Skeletal muscle tissue (tissue), 4 donors: Measurements from ENCODE around the gene PPP1CA. TPM values are rescaled to one million over a fixed set of nuclear protein-coding genes. Genes with fewer than 3 reads are reported as not detected.
A peak's percentile ranks its signal among the peaks of the same experiment; 100 is the strongest.

Experiments
- H3K27ac ChIP-seq: one replicate; pipeline ENCODE4 v1.7.0; 2013; ENCODE audit warnings: mild to moderate bottlenecking, low read depth, low read length, inconsistent platforms
- H3K27me3 ChIP-seq, 3 donors: one replicate each; pipeline ENCODE4 v1.7.0; 2013; ENCODE audit warnings: low read length in 3 of 3; ENCODE audit not compliant: control insufficient read depth in 3 of 3, insufficient read depth in 3 of 3
- H3K36me3 ChIP-seq, 3 donors: one replicate each; pipeline ENCODE4 v1.7.0; 2013; ENCODE audit warnings: low read length in 3 of 3; ENCODE audit not compliant: control insufficient read depth in 3 of 3, insufficient read depth in 3 of 3
- H3K4me1 ChIP-seq, 3 donors: one replicate each; pipeline ENCODE4 v1.7.0; 2013; ENCODE audit warnings: low read length in 3 of 3, mild to moderate bottlenecking in 3 of 3; ENCODE audit not compliant: control insufficient read depth in 3 of 3, insufficient read depth in 3 of 3
- H3K4me3 ChIP-seq, 3 donors: one replicate each; pipeline ENCODE4 v1.7.0; 2013; ENCODE audit warnings: low read length in 3 of 3
- H3K9ac ChIP-seq, 3 donors: one replicate each; pipeline ENCODE4 v1.7.0; 2013; ENCODE audit warnings: low read length in 3 of 3, mild to moderate bottlenecking in 3 of 3, moderate library complexity in 2 of 3, low read depth in 1 of 3
- H3K9me3 ChIP-seq, 3 donors: one replicate each; pipeline ENCODE4 v1.7.0; 2013; ENCODE audit warnings: low read length in 3 of 3; ENCODE audit not compliant: control insufficient read depth in 3 of 3
- total RNA-seq: library from RNA; depleted of rRNA; stranded (reverse); fragments of >200 nt; gene quantifications from one replicate; pipeline ENCODE4 v1.2.3, GENCODE V29; 2014
- donor health status: Osteomylitis.

Gene PPP1CA
- total RNA-seq, 1 donor from 2014 or later = 163 TPM

DNA sequence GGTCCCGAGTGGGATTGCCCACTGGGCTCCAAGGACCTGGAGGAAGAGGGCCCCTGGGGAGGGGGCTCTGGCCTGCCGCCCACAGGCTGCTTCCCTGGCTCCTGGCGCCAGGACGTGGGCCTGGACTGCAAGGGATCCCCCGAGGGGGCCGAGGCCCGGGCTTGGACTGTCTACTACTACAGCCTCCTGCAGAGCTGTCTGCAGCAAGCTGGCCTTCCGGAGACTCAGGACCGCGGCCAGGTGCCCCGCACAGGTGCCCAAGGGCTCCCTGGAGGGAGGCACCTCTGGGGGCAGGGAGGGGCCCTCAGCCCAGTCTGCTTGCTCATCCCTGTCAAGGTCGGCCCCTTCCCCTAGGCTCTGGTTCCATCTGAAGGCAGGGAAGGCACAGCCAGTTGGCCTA, 15.8 kb upstream of the PPP1CA start:
- Histone ChIP-seq H3K4me3 (peak overlapping the region; percentile 58 to 73 (median 71)), H3K27me3 (peaks cover 0 to 10% (median 4%) of the 10 kb centered on the region in 3 donors), H3K36me3 (peaks cover 0 to under 1% (median 0%) of the 10 kb centered on the region in 3 donors), H3K4me1 (peaks cover 52 to 54% (median 54%) of the 10 kb centered on the region in 3 donors), H3K27ac (peak overlapping the region; percentile 91), H3K9me3 (no peaks in the 10 kb centered on the region), H3K9ac (peak overlapping the region; percentile 67 to 94 (median 82))

GRCh38 chr11:67416416-67417335, 15.0 kb upstream of the PPP1CA start:
- H3K9ac ChIP-seq = peak overlapping the region; percentile 67 to 94 (median 82)
- H3K36me3 ChIP-seq = no peaks in the 10 kb centered on the region
- peaks cover 52 to 54% (median 54%) of the 10 kb centered on the region in 3 donors for H3K4me1 ChIP-seq
- peak overlapping the region; percentile 71 to 77 (median 73) for H3K4me3 ChIP-seq
- peak overlapping the region; percentile 91 for H3K27ac ChIP-seq
- H3K27me3 ChIP-seq = peaks cover 4 to 16% (median 11%) of the 10 kb centered on the region in 3 donors
- H3K9me3 ChIP-seq = no peaks in the 10 kb centered on the region

DNA sequence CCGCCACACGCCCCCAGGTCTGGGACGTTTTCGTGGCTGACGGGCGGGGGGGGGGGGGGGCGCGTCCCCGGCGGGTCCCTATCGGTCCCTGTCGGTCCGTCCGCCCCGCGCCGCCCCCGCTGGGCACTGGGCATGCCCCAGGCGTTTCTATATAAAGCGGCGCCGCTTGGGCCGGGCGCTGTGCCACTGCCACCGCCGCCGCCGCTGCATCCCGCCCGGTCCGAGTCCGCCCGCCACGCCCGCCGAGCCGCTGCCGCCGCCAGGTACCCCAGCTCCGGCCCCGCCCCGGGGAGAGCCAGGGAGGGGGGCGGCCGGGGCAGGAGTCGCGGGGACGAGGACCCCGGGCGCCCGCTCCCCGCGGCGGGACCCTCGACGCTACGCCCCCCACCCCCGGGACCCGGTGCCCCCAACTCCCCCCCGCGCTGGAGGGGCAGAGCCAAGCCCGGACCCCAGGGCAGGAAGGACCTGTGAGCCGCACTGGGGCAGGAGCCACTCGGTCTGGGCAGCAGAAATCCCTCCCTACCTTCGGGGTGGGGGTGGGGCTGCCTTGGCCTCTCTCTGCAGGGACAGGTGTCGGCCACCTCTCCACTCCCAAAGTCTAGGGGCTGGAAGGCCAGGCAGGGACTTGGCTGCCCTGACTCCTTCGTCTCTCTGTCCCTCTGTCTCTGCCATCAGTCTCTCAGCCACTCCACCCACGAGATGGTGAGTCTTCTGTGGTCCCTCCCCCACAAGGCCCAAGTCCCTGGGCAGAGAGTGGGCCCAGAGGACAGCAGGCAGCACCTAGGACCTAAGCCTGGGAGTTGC, 14.0 kb upstream of the PPP1CA start, which contains the start of gene CARNS1:
Gene CARNS1, plus strand, starts transcription at position 178 of the 804 bp plus-strand sequence. Its CDS starts 522 bp downstream, at position 700.
- H3K4me3 ChIP-seq = peak within 1 kb of the TSS; percentile 71 to 77 (median 73)
- H3K27ac ChIP-seq = peak within 1 kb of the TSS; percentile 91
- H3K27me3 ChIP-seq = peaks cover 10 to 26% (median 20%) of the 10 kb centered on the region in 3 donors
- no peaks in the 10 kb centered on the region for H3K9me3 ChIP-seq
- no peaks in the 10 kb centered on the region for H3K36me3 ChIP-seq
- H3K9ac ChIP-seq = peak within 1 kb of the TSS; percentile 67 to 94 (median 82)
- H3K4me1 ChIP-seq = peaks cover 52 to 54% (median 52%) of the 10 kb centered on the region in 3 donors

- Histone ChIP-seq H3K9me3 (no peaks in the 10 kb centered on the region), H3K27ac (no peak overlapping the region), H3K36me3 (no peaks in the 10 kb centered on the region), H3K9ac (peak overlapping the region in 1 of 3 donors; percentile 3), H3K27me3 (peaks cover 33 to 44% (median 43%) of the 10 kb centered on the region in 3 donors), H3K4me1 (peaks cover 32 to 48% (median 39%) of the 10 kb centered on the region in 3 donors), H3K4me3 (no peak overlapping the region)
Observed at GRCh38 chr11:67413266-67413849, 11.7 kb upstream of the PPP1CA start.

DNA sequence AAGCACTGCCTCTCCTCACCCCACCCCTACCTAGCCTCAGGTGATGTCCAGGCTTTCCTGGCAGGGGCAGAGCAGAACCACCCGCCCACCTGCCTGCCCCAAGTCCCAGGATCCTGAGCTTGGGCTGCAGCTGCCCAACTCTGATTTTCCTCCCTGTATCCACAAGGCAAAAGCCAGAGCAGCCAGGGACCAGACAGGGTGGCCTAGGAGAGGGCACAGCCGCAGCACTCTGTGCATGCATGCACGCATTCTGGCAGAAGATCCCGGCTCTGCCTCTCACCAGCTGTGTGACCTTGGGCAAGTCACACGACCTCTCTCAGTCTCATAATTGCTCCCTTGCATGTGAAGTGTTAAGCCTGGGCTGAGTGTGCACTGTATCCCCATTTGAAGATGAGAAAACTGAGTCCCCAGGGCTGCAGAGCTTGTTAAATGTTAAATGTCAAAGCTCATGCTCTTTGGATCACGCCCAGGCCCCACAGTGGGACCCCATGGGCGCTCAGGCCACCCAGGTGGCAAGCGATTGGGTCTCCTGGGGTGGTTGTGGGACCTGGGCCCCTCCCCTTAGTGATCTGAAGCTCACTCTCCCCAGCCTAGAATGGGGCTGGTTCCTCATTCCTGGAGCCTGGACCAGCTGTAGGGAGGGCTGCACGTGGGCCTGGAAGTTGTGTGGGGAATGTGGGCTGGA, 11.0 kb upstream of the PPP1CA start:
- Histone ChIP-seq H3K9me3 (no peaks in the 10 kb centered on the region), H3K27ac (no peak overlapping the region), H3K4me1 (peaks cover 26 to 41% (median 32%) of the 10 kb centered on the region in 3 donors), H3K9ac (no peak overlapping the region), H3K4me3 (no peak overlapping the region), H3K36me3 (no peaks in the 10 kb centered on the region), H3K27me3 (peaks cover 39 to 50% (median 44%) of the 10 kb centered on the region in 3 donors)

DNA sequence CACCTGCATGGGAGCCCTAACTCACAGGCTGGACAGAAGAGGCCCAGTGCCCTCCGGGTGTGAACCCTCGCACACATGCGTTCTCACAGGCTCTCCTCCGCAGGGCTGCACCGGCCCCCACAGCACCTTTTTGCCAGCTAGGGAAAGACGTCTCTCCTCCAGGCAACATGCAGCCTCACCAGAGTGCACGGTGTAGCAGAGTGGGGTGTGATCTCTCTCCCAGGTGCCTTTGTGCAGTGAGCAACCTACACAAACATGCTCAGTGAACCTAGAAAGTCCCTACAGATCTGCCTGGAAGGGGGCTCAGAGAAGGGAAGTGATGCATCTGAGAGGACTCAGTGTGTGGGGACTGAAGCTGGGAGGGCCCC, 10.1 kb upstream of the PPP1CA start:
- Histone ChIP-seq H3K9me3 (no peaks in the 10 kb centered on the region), H3K36me3 (no peaks in the 10 kb centered on the region), H3K9ac (no peak overlapping the region), H3K27ac (no peak overlapping the region), H3K4me3 (no peak overlapping the region), H3K27me3 (peaks cover 42 to 58% (median 44%) of the 10 kb centered on the region in 3 donors), H3K4me1 (peaks cover 20 to 32% (median 28%) of the 10 kb centered on the region in 3 donors)

DNA sequence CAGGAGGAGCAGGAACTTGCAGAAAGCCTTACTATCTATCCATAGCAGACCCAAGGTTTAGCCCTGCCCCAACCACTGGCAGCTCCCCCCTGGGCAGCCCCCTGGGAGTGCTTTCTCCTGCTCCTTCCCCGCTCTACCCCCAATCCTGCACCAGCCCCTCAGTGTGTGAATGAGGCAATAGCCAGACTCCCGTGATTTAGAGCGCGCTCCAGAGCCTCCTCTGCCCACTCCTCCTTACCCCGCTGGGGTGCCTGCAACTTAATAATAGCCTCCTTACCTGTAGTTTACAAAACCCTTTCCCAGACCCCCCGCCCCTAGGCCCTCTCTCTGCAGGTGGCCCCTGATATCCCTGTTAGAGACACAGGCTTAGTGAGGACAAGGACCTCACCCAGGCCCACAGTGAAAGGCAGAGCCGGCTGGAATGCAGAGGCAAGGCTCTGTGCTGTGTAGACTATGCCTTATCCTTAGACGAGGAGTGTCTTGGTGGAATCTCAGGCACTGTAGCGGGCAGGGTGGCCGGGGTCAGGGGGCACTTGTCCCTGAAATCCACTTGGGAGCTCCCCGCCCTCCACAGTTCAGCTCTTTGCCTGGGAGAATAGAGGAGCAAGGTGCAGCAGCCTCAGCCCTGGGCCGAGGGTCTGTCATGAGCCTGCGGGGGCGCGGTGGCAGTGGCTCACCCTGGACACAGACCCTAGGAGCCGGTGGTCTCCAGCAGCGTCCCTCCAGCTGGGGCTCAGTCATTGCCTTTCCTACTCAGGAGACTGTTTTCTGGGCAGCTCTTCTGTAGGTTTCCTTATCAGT, 9.5 kb upstream of the PPP1CA start:
- peaks cover 14 to 26% (median 22%) of the 10 kb centered on the region in 3 donors for H3K4me1 ChIP-seq
- H3K9me3 ChIP-seq = no peaks in the 10 kb centered on the region
- peaks cover 42 to 60% (median 44%) of the 10 kb centered on the region in 3 donors for H3K27me3 ChIP-seq
- no peak overlapping the region for H3K4me3 ChIP-seq
- no peaks in the 10 kb centered on the region for H3K36me3 ChIP-seq
- no peak overlapping the region for H3K27ac ChIP-seq
- peak overlapping the region in 1 of 3 donors; percentile 3 for H3K9ac ChIP-seq

DNA sequence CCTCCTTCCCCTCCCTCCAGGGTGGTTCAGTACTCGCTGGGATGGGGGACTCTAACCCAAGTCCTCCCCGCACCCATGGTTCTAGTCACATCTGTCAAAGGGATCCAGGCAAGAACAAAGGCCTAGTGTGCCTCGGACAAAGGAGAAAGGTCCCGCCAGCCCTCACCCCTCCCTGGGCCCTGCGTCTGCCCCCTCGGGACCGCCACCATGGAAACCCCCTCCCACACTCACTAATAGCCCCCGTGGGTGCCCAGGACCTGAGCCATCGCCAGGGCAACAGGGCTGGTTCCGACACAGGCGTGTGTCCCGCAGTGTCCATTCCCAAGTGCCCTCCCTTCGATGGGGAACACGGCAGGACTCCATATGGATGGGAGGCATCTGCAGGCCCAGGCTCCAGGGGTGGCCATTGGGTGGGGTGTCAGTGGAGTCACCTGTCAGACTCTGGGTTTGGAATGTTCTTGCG, 8.7 kb upstream of the PPP1CA start:
- no peak overlapping the region for H3K27ac ChIP-seq
- no peaks in the 10 kb centered on the region for H3K9me3 ChIP-seq
- H3K4me1 ChIP-seq = peaks cover 11 to 22% (median 18%) of the 10 kb centered on the region in 3 donors
- H3K27me3 ChIP-seq = peaks cover 42 to 60% (median 44%) of the 10 kb centered on the region in 3 donors
- H3K36me3 ChIP-seq = no peaks in the 10 kb centered on the region
- H3K9ac ChIP-seq = peak overlapping the region in 1 of 3 donors; percentile 16
- H3K4me3 ChIP-seq = no peak overlapping the region
